GM10847 (cell line): Measurements from ENCODE around the gene PPFIA1.

Source experiments
- POLR2A ChIP-seq: IDR thresholded peaks from 2 replicates; pipeline ENCODE4 v1.6.1; 2011; ENCODE audit not compliant: insufficient read length; ENCODE audit errors: extremely low read depth

The PPFIA1 gene

DNA sequence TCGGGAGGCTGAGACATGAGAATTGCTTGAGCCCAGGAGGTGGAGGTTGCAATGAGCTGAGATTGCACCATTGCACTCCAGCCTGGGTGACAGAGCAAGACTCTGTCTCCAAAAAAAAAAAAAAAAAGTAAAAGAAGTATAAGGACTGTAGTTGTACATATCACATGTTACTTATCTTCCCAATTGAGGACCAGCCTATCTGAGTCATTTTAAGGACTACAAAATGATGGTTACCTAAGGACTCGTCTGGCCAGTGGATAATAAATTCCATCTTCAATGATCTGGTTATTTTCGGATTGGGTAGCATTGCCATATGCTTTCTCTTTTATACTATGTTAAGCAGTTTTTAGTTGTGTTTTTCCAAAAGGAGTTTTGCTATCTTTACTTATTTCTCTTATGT, 55.3 kb downstream of the PPFIA1 start:
- TF ChIP-seq POLR2A: no peak

DNA sequence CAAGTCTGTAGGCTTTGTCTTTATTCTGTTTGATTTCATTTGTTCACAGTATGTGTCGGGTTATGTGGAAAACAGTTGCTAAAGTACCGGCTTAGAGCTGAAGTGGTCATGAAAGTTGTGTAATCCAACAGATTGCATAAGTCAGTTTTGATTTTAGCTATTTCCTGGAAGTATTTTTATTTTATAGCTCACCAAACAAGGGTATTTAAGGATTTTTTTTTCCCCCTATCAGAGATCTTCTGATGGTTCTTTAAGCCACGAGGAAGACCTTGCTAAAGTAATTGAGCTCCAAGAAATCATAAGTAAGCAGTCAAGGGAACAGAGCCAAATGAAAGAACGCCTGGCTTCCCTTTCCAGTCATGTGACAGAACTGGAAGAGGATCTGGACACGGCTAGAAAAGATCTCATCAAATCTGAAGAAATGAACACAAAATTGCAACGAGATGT, 55.9 kb downstream of the PPFIA1 start:
- TF ChIP-seq POLR2A: no peak

DNA sequence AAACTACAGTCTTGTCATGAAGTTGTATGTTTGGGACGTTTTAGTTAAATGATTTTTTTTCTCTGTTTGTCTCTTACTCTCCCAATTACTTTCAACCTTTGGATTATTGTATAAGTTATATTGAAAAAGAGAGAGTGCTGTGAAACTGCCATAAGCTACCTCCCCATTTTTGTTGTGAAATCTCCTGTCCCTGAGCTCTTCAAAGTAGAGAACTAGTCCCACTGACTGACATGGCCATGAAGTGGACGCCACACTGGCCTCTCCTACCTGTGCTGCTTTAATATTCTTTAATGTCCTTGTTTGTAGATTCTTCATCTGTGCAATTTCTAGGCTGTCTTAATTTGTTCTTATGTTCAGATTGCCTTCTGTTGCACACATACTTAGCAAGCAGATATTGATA, 56.3 kb downstream of the PPFIA1 start:
- no peak for TF ChIP-seq POLR2A

- TF ChIP-seq POLR2A: no peak
Measured at GRCh38 chr11:70327717-70328116, 57.2 kb downstream of the PPFIA1 start.

- TF ChIP-seq POLR2A: no peak
Measured at GRCh38 chr11:70328556-70328955, 58.1 kb downstream of the PPFIA1 start.

- no peak for TF ChIP-seq POLR2A
Measured at GRCh38 chr11:70331901-70332300, 61.4 kb downstream of the PPFIA1 start.

DNA sequence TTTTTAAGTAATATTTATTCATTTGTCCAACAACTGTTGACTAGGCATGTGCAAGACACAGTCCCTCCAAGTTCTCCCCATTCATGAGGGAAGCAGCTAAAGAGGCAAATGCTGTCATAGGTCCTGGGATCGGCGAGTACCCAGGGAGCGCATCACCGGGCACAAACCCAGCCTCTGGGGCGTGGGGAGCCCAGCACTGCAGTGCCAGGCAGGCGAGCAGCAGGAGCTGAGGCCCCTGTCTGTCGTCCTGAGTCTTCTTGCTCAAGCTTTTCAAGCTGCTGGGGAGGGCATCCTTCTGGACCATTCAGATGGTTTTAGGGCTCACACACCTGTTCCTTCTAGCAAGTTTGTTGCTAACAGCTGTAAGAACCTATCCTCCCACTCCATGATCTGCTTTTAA, 62.1 kb downstream of the PPFIA1 start:
- no peak for TF ChIP-seq POLR2A

GRCh38 chr11:70333261-70333660, 62.8 kb downstream of the PPFIA1 start:
- no peak for TF ChIP-seq POLR2A

DNA sequence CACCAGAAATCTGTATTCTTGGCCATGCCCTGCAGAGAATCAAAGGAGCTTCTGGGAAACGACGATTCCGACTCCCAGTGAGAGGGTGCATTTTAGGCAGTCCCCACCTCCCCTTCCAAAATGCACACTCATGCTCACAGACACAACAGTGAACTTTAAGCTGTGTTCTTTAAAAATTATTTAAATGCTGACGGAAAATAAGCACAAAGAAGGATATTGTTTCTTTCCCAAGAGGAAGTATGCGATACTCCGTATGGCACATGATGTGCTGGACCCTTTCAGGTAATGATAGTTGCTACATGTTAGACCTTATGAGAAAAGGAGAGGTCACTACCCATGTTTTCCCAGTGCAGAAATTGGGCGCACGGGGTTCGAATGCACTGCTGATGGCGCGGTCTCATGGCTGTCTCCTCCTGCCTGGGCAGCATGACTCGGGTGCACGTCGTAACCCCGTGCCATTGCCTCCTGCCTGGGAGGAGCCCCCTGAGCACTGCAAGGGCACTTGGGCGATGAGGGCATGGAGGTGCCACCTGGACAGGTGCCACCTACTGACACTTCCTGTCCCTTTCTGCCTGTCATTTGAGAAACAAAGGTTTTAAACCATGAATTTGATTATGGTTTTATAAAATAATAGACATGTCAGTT, 64.0 kb downstream of the PPFIA1 start:
- no peak for TF ChIP-seq POLR2A

DNA sequence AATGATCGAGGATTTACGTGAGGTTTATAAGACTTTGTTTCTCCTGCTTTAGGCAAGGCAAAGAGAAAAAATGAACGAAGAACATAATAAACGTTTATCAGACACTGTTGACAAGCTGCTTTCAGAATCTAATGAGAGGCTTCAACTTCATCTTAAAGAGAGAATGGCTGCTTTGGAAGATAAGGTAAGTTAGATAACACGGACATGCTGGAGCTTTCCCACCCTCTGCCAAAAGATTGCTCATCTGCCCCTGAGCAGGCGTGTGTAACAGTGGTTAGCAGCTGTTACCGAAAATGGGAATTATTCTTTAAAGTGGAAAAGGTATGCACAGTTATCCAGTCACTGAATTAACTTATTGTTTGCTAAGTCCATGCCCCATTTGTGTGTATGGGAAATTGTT, 65.0 kb downstream of the PPFIA1 start:
- TF ChIP-seq POLR2A: no peak

- no peak for TF ChIP-seq POLR2A
Measured at GRCh38 chr11:70338594-70338993, 68.1 kb downstream of the PPFIA1 start.

- TF ChIP-seq POLR2A: no peak
Measured at GRCh38 chr11:70339066-70339465, 68.6 kb downstream of the PPFIA1 start.

GRCh38 chr11:70341881-70342429, 71.5 kb downstream of the PPFIA1 start:
- no peak for TF ChIP-seq POLR2A

- no peak for TF ChIP-seq POLR2A
Measured at GRCh38 chr11:70343636-70344035, 73.1 kb downstream of the PPFIA1 start.

GRCh38 chr11:70348191-70348590, 77.7 kb downstream of the PPFIA1 start:
- TF ChIP-seq POLR2A: no peak

- TF ChIP-seq POLR2A: no peak
Measured at GRCh38 chr11:70348608-70349007, 78.1 kb downstream of the PPFIA1 start.

DNA sequence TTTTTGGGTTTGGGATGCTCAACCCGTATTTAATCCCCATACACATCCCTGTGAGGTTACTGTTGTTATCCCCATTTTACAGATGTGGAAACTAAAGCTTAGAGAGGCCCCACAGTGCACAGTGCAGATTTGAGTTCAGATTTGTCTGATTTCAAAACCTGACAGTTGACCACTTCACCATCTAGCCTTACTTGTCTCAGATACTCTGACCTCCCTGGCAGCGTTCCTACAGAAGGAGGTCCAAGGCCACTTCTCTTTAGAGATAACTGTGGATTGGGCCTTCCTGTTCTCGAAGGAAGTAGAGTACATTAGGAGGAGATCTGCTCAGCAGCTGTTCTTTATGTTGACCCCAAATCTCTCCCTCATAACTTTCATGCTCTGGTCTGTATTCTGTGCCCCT, 81.2 kb downstream of the PPFIA1 start:
- TF ChIP-seq POLR2A: no peak

- TF ChIP-seq POLR2A: no peak
Measured at GRCh38 chr11:70352100-70352499, 81.6 kb downstream of the PPFIA1 start.

- TF ChIP-seq POLR2A: no peak
Measured at GRCh38 chr11:70352601-70353000, 82.1 kb downstream of the PPFIA1 start.
